IPS-11a (cell line): Measurements from ENCODE around the gene RDM1.

Experiments
- H3K4me3 ChIP-seq: one replicate; pipeline ENCODE4 v1.5.1; 2013; ENCODE audit warnings: low read depth, low read length, control low read depth

The RDM1 gene

DNA sequence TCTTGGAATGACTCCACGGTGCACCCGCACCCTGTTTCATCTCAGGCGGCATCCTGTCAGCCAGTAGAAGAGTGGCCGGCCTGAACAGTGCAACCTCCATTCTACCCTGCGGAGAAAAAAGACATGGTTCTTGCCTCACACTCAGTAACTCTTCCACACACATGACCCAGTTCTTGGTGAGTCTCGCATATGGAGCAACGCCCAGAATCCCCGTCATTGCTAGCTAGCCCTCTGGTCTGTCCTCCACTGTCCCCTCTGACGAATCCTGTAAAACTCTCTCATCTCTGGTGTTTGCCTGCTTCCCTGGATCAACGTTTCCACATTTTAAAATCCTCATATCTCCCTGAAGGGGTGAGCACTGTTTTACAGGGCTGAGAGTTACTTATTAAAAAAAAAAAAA, 4.2 kb upstream of the RDM1 start:
- H3K4me3 ChIP-seq: no peak overlapping the region

GRCh38 chr17:35932586-35932985, 2.0 kb upstream of the RDM1 start:
- H3K4me3 ChIP-seq: no peak overlapping the region

DNA sequence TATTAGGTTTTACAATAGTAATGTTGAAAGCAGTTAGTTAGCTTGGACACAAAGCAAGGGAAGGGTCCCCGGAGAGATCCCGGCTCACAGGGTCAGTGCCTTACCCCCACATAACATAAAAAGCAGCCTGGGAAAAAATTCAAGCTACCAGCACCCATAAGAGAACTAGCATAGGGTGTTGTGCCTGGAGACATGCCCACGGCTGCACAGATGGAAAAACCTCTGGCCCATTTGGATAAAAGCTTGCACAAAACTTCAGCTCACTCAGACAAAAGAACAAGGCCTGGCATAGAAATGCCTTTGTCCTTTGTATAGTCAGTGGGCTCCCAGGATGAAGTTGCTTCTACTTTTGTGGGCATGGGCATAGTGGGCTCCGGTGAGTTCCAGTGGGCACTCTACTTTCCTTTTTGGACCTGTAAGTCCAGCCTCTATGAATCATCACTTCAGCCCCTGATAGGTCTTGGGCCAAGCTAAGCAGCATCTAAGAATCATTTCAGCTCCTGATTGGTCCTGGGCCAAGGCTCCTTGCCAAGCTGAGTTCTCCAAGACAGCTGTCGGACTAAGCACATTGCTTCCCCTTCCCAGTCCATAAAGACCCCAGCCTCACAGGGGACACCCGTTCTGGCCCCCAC, 1.3 kb upstream of the RDM1 start:
- H3K4me3 ChIP-seq: no peak overlapping the region

- no peak overlapping the region for H3K4me3 ChIP-seq
Observed at GRCh38 chr17:35927714-35928113, 2.9 kb downstream of the RDM1 start.

DNA sequence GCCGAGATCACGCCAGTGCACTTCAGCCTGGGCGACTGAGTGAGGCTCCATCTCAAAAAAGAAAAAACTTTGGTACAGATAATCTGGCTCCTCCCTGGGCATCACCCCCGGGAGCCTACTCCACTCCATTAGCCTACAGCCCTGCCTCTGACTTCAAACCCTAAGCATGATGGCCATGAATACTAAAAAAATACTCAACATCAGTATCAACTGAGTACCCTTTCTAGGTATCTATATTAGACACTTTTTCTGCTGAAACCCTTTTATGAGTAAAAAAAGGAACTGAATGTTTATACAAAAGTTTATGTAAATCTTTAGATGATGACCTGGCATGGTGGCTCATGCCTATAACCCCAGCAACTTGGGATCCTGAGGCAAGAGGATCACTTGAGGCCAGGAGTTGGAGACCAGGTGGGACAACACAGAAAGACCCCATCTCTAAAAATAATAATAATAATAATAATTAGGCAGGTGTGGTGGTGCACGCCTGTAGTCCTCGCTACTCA, 6.9 kb downstream of the RDM1 start:
- H3K4me3 ChIP-seq: no peak overlapping the region

DNA sequence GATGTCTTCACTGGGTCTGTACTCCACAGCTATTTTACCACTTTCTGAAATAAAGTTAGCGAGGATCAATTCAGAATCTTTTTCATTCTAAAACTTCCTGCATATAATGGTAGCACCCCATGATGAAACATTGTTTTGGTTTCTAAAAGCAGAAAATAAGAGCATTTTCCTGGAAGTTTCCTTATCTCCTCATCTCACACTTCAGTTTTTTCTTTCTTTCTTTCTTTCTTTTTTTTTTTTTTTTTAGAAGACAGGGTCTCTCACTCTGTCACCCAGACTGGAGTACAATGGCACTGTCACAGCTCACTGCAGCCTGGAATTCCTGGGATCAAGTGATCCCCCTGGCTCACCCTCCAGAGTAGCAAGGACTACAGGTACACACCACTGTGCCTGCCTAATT, 10.3 kb downstream of the RDM1 start:
- no peak overlapping the region for H3K4me3 ChIP-seq

GRCh38 chr17:35918665-35919064, 11.9 kb downstream of the RDM1 start:
- H3K4me3 ChIP-seq: no peak overlapping the region

GRCh38 chr17:35917519-35918213, 12.9 kb downstream of the RDM1 start:
- no peak overlapping the region for H3K4me3 ChIP-seq

DNA sequence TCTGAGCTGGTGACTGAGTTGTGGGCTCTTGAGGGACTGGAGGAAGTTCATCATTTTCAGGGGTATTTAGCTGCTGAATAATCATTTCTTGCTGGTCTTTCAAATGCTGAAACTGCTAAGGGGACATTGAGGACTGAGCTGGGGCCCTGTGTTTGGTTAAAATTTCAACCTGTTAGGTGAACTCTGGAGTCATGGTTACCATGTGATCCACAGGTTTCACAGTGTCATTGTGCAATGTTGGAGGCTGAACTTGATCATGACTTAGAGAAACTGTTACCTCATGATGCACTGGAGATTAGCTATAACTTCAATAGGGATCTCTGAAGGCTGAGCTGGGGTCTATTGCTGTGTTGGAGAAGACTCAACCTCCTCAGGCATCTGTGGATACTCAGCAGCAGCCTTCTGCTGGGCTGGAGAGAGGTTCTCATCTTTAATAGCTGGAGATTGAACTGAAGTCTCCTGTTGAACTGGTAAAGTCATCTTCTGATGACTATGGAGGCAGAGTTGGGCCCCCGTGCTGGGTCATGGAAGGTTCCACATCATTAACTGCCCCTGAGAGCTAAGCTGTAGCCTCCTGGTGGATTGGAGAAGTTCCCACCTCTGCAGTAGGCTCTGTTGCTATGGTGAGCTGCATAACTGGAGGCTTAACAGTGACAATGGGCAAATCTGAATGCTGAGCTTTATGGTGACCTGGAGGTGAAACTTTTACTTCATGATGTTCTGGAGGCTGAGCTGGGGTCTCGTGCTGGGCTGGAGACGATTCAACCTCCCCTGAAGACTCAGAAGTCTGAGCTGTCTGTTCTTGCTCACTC, 15.2 kb downstream of the RDM1 start:
- H3K4me3 ChIP-seq: no peak overlapping the region

- no peak overlapping the region for H3K4me3 ChIP-seq
Observed at GRCh38 chr17:35914354-35914753, 16.2 kb downstream of the RDM1 start.

DNA sequence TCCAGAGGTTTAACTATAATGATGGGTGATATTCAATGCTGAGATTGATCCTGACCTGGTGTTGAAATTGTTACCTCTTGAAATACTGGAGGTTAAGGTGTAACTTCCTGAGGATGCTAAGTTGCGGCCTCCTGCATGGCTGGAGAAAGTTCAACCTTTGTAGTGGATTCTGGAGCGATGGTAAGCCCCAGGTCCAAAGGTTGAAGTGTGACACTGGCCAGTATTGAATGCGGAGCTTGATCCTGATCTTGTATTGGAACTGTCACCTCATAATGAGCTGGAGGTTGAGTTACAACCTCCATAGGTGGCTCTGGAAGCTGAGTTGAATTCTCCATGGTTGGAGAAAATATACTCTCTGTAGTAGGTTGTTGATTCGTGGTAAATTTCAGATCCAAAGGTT, 17.0 kb downstream of the RDM1 start:
- H3K4me3 ChIP-seq: no peak overlapping the region

DNA sequence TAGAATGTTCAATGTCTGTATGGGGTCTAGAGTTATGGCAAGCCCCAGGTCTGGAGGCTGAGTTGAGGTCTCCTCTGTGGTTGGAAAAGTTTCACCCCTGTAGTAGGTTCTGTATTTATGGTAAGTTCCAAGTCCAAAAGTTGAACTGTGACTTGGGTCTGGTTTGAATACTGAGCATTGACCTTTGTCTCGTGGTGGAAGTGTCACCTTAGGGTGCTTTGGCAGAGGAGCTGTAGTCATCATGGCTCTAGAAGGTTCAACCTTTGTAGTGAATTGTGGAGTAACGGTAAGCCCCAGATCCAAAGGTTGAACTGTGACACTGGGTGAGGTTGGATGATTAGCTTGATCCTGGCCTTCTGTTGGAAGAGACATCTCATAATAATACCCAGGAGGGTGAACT, 17.6 kb downstream of the RDM1 start:
- no peak overlapping the region for H3K4me3 ChIP-seq

GRCh38 chr17:35912339-35912912, 18.1 kb downstream of the RDM1 start:
- no peak overlapping the region for H3K4me3 ChIP-seq

GRCh38 chr17:35909408-35909807, 21.2 kb downstream of the RDM1 start:
- no peak overlapping the region for H3K4me3 ChIP-seq

DNA sequence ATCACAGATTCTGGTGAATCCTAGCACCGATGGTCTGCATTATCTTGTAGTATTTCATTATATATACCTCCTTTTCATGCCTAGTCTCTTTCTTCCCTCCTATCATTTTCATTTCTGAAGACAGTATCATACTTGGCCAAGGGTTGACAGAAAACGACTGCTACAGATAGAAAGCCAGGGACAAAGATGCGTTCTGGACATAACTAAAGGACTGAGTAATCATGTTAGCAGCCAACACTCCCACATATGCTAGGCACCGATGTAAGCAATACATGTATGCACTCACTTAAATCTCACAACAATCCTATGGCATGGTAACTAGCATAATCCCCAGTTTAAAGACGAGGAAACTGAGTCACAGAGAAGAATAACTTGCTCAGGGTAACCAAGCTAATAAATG, 22.9 kb downstream of the RDM1 start:
- H3K4me3 ChIP-seq: no peak overlapping the region

- no peak overlapping the region for H3K4me3 ChIP-seq
Observed at GRCh38 chr17:35906926-35907637, 23.5 kb downstream of the RDM1 start.

- no peak overlapping the region for H3K4me3 ChIP-seq
Observed at GRCh38 chr17:35906191-35906925, 24.2 kb downstream of the RDM1 start.

DNA sequence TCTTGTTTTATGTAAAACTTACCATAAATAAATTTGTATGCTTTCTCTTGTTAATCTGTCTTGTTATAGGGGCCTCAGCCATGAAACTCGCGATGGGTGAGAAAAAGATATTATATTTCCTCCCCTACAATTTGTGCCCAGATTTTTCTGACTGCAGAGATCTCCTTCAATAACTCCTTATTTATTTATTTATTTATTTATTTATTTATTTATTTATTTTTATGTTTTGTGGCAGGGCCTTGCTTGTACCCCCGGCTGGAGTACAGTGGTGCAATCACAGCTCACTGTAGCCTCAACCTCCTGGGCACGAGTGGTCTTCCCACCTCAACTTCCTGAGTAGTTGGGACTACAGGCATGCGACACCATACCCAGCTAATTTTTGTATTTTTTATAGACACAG, 27.1 kb downstream of the RDM1 start:
- no peak overlapping the region for H3K4me3 ChIP-seq

- no peak overlapping the region for H3K4me3 ChIP-seq
Observed at GRCh38 chr17:35901631-35902175, 28.9 kb downstream of the RDM1 start.
